Skeletal muscle tissue (tissue), 4 donors: ENCODE data around the gene VSTM4. TPM values are rescaled to one million over a fixed set of nuclear protein-coding genes. Genes with fewer than 3 reads are reported as not detected.

Experiments used
- H3K27ac ChIP-seq: one replicate; pipeline ENCODE4 v1.7.0; 2013; ENCODE audit warnings: mild to moderate bottlenecking, low read depth, low read length, inconsistent platforms
- H3K27me3 ChIP-seq, 3 donors: one replicate each; pipeline ENCODE4 v1.7.0; 2013; ENCODE audit warnings: low read length in 3 of 3; ENCODE audit not compliant: control insufficient read depth in 3 of 3, insufficient read depth in 3 of 3
- H3K36me3 ChIP-seq, 3 donors: one replicate each; pipeline ENCODE4 v1.7.0; 2013; ENCODE audit warnings: low read length in 3 of 3; ENCODE audit not compliant: control insufficient read depth in 3 of 3, insufficient read depth in 3 of 3
- H3K4me1 ChIP-seq, 3 donors: one replicate each; pipeline ENCODE4 v1.7.0; 2013; ENCODE audit warnings: low read length in 3 of 3, mild to moderate bottlenecking in 3 of 3; ENCODE audit not compliant: control insufficient read depth in 3 of 3, insufficient read depth in 3 of 3
- H3K4me3 ChIP-seq, 3 donors: one replicate each; pipeline ENCODE4 v1.7.0; 2013; ENCODE audit warnings: low read length in 3 of 3
- H3K9ac ChIP-seq, 3 donors: one replicate each; pipeline ENCODE4 v1.7.0; 2013; ENCODE audit warnings: low read length in 3 of 3, mild to moderate bottlenecking in 3 of 3, moderate library complexity in 2 of 3, low read depth in 1 of 3
- H3K9me3 ChIP-seq, 3 donors: one replicate each; pipeline ENCODE4 v1.7.0; 2013; ENCODE audit warnings: low read length in 3 of 3; ENCODE audit not compliant: control insufficient read depth in 3 of 3
- total RNA-seq: library from RNA; depleted of rRNA; stranded (reverse); fragments of >200 nt; gene quantifications from one replicate; pipeline ENCODE4 v1.2.3, GENCODE V29; 2014
- donor health status: Osteomylitis.

Gene VSTM4
- total RNA-seq, 1 donor from 2014 or later = 40.7 TPM

- Histone ChIP-seq H3K9me3 (no peaks in the 10 kb centered on the region), H3K4me3 (no peak overlapping the region), H3K36me3 (no peaks in the 10 kb centered on the region), H3K27ac (no peak overlapping the region), H3K9ac (no peak overlapping the region), H3K27me3 (no peaks in the 10 kb centered on the region), H3K4me1 (no peaks in the 10 kb centered on the region)
Measured at GRCh38 chr10:49039409-49039808, 75.9 kb downstream of the VSTM4 start.

GRCh38 chr10:49038711-49039110 is 76.6 kb downstream of the VSTM4 start:
- Histone ChIP-seq H3K27ac (no peak overlapping the region), H3K4me3 (no peak overlapping the region), H3K9me3 (no peaks in the 10 kb centered on the region), H3K4me1 (no peaks in the 10 kb centered on the region), H3K9ac (no peak overlapping the region), H3K36me3 (no peaks in the 10 kb centered on the region), H3K27me3 (no peaks in the 10 kb centered on the region)

- H3K27ac ChIP-seq = no peak overlapping the region
- no peaks in the 10 kb centered on the region for H3K4me1 ChIP-seq
- H3K9ac ChIP-seq = no peak overlapping the region
- no peak overlapping the region for H3K4me3 ChIP-seq
- H3K27me3 ChIP-seq = no peaks in the 10 kb centered on the region
- no peaks in the 10 kb centered on the region for H3K36me3 ChIP-seq
- H3K9me3 ChIP-seq = no peaks in the 10 kb centered on the region
Measured at GRCh38 chr10:49037187-49037586, 78.1 kb downstream of the VSTM4 start.

GRCh38 chr10:49036638-49037037 is 78.7 kb downstream of the VSTM4 start:
- H3K4me3 ChIP-seq = no peak overlapping the region
- no peak overlapping the region for H3K9ac ChIP-seq
- H3K36me3 ChIP-seq = no peaks in the 10 kb centered on the region

GRCh38 chr10:49035920-49036319 is 79.4 kb downstream of the VSTM4 start:
- no peak overlapping the region for H3K27ac ChIP-seq
- no peaks in the 10 kb centered on the region for H3K4me1 ChIP-seq
- H3K27me3 ChIP-seq = no peaks in the 10 kb centered on the region
- H3K36me3 ChIP-seq = no peaks in the 10 kb centered on the region
- H3K9me3 ChIP-seq = no peaks in the 10 kb centered on the region
- no peak overlapping the region for H3K9ac ChIP-seq
- no peak overlapping the region for H3K4me3 ChIP-seq

More at GRCh38 chr10:49036638-49037037, 78.7 kb downstream of the VSTM4 start:
- Histone ChIP-seq H3K27ac (no peak overlapping the region), H3K9me3 (no peaks in the 10 kb centered on the region), H3K4me1 (no peaks in the 10 kb centered on the region), H3K27me3 (no peaks in the 10 kb centered on the region)

GRCh38 chr10:49034925-49035324 is 80.4 kb downstream of the VSTM4 start:
- Histone ChIP-seq H3K4me1 (no peaks in the 10 kb centered on the region), H3K4me3 (no peak overlapping the region), H3K36me3 (peaks cover 0 to 4% (median 0%) of the 10 kb centered on the region in 3 donors), H3K27me3 (no peaks in the 10 kb centered on the region), H3K9me3 (no peaks in the 10 kb centered on the region), H3K27ac (no peak overlapping the region), H3K9ac (no peak overlapping the region)

- Histone ChIP-seq H3K9me3 (no peaks in the 10 kb centered on the region), H3K27me3 (no peaks in the 10 kb centered on the region), H3K4me1 (no peaks in the 10 kb centered on the region), H3K36me3 (peaks cover 0 to 5% (median 0%) of the 10 kb centered on the region in 3 donors), H3K4me3 (no peak overlapping the region), H3K27ac (no peak overlapping the region), H3K9ac (no peak overlapping the region)
Measured at GRCh38 chr10:49033939-49034338, 81.4 kb downstream of the VSTM4 start.

GRCh38 chr10:49029666-49030065 is 85.7 kb downstream of the VSTM4 start:
- no peak overlapping the region for H3K9ac ChIP-seq
- peaks cover 0 to 5% (median 0%) of the 10 kb centered on the region in 3 donors for H3K36me3 ChIP-seq

GRCh38 chr10:49028639-49029038 is 86.7 kb downstream of the VSTM4 start:
- Histone ChIP-seq H3K9me3 (no peaks in the 10 kb centered on the region), H3K4me3 (no peak overlapping the region), H3K9ac (no peak overlapping the region), H3K36me3 (peaks cover 0 to 5% (median 0%) of the 10 kb centered on the region in 3 donors), H3K27ac (no peak overlapping the region), H3K4me1 (peaks cover 4 to 7% (median 6%) of the 10 kb centered on the region in 3 donors), H3K27me3 (no peaks in the 10 kb centered on the region)

More at GRCh38 chr10:49029666-49030065, 85.7 kb downstream of the VSTM4 start:
- no peaks in the 10 kb centered on the region for H3K9me3 ChIP-seq
- H3K4me3 ChIP-seq = no peak overlapping the region
- H3K4me1 ChIP-seq = no peaks in the 10 kb centered on the region
- no peaks in the 10 kb centered on the region for H3K27me3 ChIP-seq
- no peak overlapping the region for H3K27ac ChIP-seq

- peaks cover 6 to 12% (median 12%) of the 10 kb centered on the region in 3 donors for H3K4me1 ChIP-seq
- H3K36me3 ChIP-seq = peaks cover 0 to 5% (median 0%) of the 10 kb centered on the region in 3 donors
- no peak overlapping the region for H3K9ac ChIP-seq
- H3K27me3 ChIP-seq = no peaks in the 10 kb centered on the region
- no peaks in the 10 kb centered on the region for H3K9me3 ChIP-seq
- H3K4me3 ChIP-seq = no peak overlapping the region
- no peak overlapping the region for H3K27ac ChIP-seq
Measured at GRCh38 chr10:49025347-49025983, 89.9 kb downstream of the VSTM4 start.
